Left lung (tissue), 10 donors: Measurements from ENCODE around the gene EXD3. TPM values are rescaled to one million over a fixed set of nuclear protein-coding genes. Genes with fewer than 3 reads are reported as not detected.

Source experiments
- ATAC-seq: fragments of 200-7000 bp; cut with Tn5 transposase; one replicate; pipeline ENCODE4 v1.9.1; 2020; ENCODE audit warnings: moderate library complexity
- DNase-seq, 4 donors: peaks; one replicate each; pipeline ENCODE4 v3.0.0-alpha.2; 2013 to 2020
- H3K27ac ChIP-seq, 2 donors: fragments of 200-600 bp; sonication (generic) in 1 of 2; one replicate each; pipeline versions ENCODE4 v1.5.0 to v1.8.0; 2020 to 2021
- H3K27me3 ChIP-seq, 2 donors: fragments of 200-600 bp; sonication (generic) in 1 of 2; one replicate each; pipeline versions ENCODE4 v1.5.0 to v1.8.0; 2020 to 2021
- H3K36me3 ChIP-seq, 2 donors: fragments of 200-600 bp; sonication (generic) in 1 of 2; one replicate each; pipeline versions ENCODE4 v1.5.0 to v1.8.0; 2020 to 2021
- H3K4me1 ChIP-seq, 2 donors: fragments of 200-600 bp; one replicate each; pipeline ENCODE4 v1.8.0; 2021
- H3K4me3 ChIP-seq, 2 donors: fragments of 200-600 bp; sonication (generic) in 1 of 2; one replicate each; pipeline versions ENCODE4 v1.5.0 to v1.8.0; 2020 to 2021; ENCODE audit warnings: mild to moderate bottlenecking in 1 of 2
- H3K9me3 ChIP-seq, 2 donors: fragments of 200-600 bp; sonication (generic) in 1 of 2; one replicate each; pipeline versions ENCODE4 v1.5.0 to v1.8.0; 2020 to 2021
- CTCF ChIP-seq, 2 donors: fragments of 200-600 bp; sonication (generic) in 1 of 2; IDR thresholded peaks; one replicate each; pipeline versions ENCODE4 v1.5.0 to v1.8.0; 2021; ENCODE audit warnings: antibody characterized with exemption in 2 of 2
- intact Hi-C, 2 donors: fragments of 100-400 bp; cut with DNase I; formaldehyde crosslinking; loops; one replicate each; pipeline versions ENCODE4 v1.11.2 to v1.14.2; 2022
- polyA plus RNA-seq, 6 donors: library from polyadenylated mRNA; unstranded; fragments of 120-200 nt; gene quantifications; one replicate each; pipeline ENCODE4 v1.2.1, GENCODE V29; 2013; ENCODE audit not compliant: insufficient read length in 6 of 6
- total RNA-seq, 2 donors: library from RNA; stranded (reverse); fragmentation: NEBNext Ultra II Directional; extraction: Animal tissue kit (Norgen Biotek cat#: 25700); gene quantifications; one replicate each; pipeline ENCODE4 v1.2.1, GENCODE V29; 2021
- donor health status: DM: no; HTN: yes; CAD: no.
- donor health status: DM: no; HTN: no; CAD: no.

EXD3 gene
- total and polyA plus RNA-seq, 8 donors: 13.2 to 21.8 (median 16.6) TPM

- no peak for ATAC-seq
- no peak overlapping the region for H3K4me3 ChIP-seq
Measured at GRCh38 chr9:137455359-137455991, 32.5 kb upstream of the EXD3 start.

GRCh38 chr9:137454597-137455358 lies 31.8 kb upstream of the EXD3 start:
- H3K4me3 ChIP-seq: peak overlapping the region; percentile 32 to 50

More at GRCh38 chr9:137455359-137455991, 32.5 kb upstream of the EXD3 start:
- DNase-seq: peak in 2 of 4 donors; percentile 32 to 65
- Histone ChIP-seq H3K4me1 (peaks cover 11 to 47% of the 10 kb centered on the region in 2 donors), H3K27me3 (peaks cover 0 to 9% of the 10 kb centered on the region in 2 donors), H3K36me3 (peaks cover 0 to 16% of the 10 kb centered on the region in 2 donors), H3K9me3 (no peaks in the 10 kb centered on the region), H3K27ac (no peak overlapping the region)
- TF ChIP-seq CTCF (IDR thresholded peaks at IDR 0.05): no peak
- intact Hi-C loops: no loop called here

GRCh38 chr9:137454145-137454596 lies 31.2 kb upstream of the EXD3 start:
- intact Hi-C loops: no loop called here
- Histone ChIP-seq H3K4me3 (peak overlapping the region; percentile 32 to 50), H3K4me1 (peaks cover 8 to 42% of the 10 kb centered on the region in 2 donors), H3K27me3 (peaks cover 0 to 9% of the 10 kb centered on the region in 2 donors), H3K36me3 (peaks cover 0 to 25% of the 10 kb centered on the region in 2 donors), H3K9me3 (no peaks in the 10 kb centered on the region), H3K27ac (peak overlapping the region; percentile 42 to 65)
- peak; percentile 23 to 92 (median 64) for DNase-seq
- no peak for TF ChIP-seq CTCF (IDR thresholded peaks at IDR 0.05)
- peak; percentile 68 for ATAC-seq

More at GRCh38 chr9:137454597-137455358, 31.8 kb upstream of the EXD3 start:
- DNase-seq (peak in 3 of 4 donors; percentile 34 to 80 (median 55)), ATAC-seq (peak; percentile 22)
- peaks cover 0 to 19% of the 10 kb centered on the region in 2 donors for H3K36me3 ChIP-seq
- intact Hi-C loops: no loop called here
- TF ChIP-seq CTCF (IDR thresholded peaks at IDR 0.05): no peak
- H3K27ac ChIP-seq: peak overlapping the region; percentile 42 to 65
- no peaks in the 10 kb centered on the region for H3K9me3 ChIP-seq
- peaks cover 11 to 47% of the 10 kb centered on the region in 2 donors for H3K4me1 ChIP-seq
- peaks cover 0 to 9% of the 10 kb centered on the region in 2 donors for H3K27me3 ChIP-seq

- H3K27ac ChIP-seq: no peak overlapping the region
- peaks cover 0 to 30% of the 10 kb centered on the region in 2 donors for H3K36me3 ChIP-seq
- TF ChIP-seq CTCF (IDR thresholded peaks at IDR 0.05): no peak
- no peaks in the 10 kb centered on the region for H3K9me3 ChIP-seq
- intact Hi-C loops: no loop called here
- H3K4me1 ChIP-seq: peaks cover 8 to 40% of the 10 kb centered on the region in 2 donors
- peaks cover 0 to 7% of the 10 kb centered on the region in 2 donors for H3K27me3 ChIP-seq
- DNase-seq (peak; percentile 27 to 91 (median 82)), ATAC-seq (peak; percentile 84)
- peak overlapping the region; percentile 22 to 50 for H3K4me3 ChIP-seq
Measured at GRCh38 chr9:137453643-137454081, 30.7 kb upstream of the EXD3 start.
